ENCODE results near the gene CLCN5.

DNA sequence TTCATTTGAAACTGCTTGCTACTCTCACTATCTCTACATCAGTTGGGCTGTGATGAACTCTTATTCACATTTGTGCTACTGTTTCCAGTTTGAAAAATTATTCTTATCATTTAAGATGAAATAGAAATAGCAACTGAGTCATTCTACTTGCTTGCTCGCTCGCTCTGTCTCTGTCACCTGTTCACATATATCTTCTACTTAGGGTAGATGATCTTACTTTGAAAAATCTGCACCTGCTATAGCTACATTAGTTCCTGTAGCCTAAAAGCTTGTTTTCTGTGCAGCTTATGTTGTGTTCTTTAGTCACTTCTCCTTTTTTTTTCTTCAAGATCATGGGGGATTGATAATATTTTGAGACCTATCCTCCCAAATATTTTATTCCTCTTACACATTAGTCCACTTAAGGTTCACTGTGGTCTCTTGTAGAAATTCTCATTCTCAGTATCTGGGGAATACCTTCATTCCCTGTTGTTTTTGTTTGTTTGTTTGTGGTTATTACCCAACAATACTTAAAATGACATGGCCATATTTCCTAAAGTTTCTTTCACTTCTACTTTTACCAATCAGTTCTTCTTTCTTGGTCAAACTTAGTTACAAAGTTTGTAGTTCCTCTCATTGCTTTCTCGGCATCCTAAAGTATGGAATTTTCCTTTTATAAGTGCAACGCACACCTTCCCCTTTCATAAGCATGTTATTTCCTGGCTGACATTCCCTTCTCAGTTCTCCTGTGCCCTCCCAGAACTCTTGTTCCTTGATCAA lies 36.5 kb downstream of the CLCN5 start:
- TF ChIP-seq, protein P1, sequence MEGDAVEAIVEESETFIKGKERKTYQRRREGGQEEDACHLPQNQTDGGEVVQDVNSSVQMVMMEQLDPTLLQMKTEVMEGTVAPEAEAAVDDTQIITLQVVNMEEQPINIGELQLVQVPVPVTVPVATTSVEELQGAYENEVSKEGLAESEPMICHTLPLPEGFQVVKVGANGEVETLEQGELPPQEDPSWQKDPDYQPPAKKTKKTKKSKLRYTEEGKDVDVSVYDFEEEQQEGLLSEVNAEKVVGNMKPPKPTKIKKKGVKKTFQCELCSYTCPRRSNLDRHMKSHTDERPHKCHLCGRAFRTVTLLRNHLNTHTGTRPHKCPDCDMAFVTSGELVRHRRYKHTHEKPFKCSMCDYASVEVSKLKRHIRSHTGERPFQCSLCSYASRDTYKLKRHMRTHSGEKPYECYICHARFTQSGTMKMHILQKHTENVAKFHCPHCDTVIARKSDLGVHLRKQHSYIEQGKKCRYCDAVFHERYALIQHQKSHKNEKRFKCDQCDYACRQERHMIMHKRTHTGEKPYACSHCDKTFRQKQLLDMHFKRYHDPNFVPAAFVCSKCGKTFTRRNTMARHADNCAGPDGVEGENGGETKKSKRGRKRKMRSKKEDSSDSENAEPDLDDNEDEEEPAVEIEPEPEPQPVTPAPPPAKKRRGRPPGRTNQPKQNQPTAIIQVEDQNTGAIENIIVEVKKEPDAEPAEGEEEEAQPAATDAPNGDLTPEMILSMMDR (IDR thresholded peaks at IDR 0.05): no peak
- no peak for TF ChIP-seq POLR2A (IDR thresholded peaks at IDR 0.05)
